Bone marrow (tissue), 2 donors: ENCODE measurements around the gene NAPB.

Source experiments
- DNase-seq, 2 donors: peaks; one replicate each; lab custom pipeline; 2025; lab: John Stamatoyannopoulos, UW

NAPB gene

DNA sequence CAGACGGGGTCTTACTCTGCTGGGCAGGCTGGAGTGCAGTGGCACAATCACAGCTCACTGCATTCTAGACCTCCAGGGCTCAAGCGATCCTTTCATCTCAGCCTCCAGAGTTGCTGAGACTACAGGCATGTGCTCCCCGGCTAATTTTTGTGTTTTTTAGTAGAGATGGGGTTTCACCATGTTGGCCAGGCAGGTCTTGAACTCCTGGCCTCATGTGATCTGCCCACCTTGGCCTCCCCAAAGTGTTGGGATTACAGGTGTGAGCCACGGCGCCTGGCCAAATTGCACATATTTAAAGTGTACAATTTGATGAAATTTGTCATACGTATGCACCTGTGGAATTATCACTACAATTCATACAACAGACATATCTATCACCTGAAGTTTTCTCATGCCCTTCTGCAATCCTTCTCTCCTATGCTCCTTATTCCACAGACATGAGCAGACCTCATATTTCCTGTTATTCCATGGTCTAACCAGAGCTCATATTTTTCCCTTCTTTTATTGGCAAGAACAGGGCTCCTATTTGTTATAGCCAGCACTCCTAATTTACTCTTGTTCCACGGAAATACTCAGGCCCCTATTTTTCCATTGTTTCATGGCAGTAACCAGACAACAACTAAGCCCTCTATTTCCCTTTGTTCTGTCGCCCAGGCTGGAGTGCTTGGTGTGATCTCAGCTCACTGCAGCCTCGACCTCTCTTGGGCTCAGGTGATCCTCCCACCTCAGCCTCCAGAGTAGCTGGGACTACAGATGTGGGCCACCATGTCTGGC is 16.0 kb upstream of the NAPB start:
- no peak for DNase-seq

DNA sequence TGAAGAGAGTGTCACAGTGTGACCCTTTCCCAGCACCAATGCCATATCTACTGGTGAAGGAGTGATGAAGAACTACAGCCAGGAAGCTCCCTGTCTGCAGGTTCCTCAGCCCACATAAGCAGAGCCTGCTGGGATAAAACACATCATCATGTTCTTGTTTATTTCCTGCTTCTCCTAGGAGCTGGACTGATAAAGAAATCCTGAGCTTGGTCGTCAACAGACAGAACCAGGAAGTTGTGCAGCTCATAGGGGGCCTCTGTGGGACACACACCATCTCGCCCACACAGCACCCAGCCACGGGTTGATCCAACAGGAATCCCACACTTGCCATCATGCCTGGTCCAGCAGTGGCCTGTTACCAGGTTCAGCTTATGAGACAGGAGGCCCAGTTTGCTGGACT is 15.4 kb upstream of the NAPB start:
- DNase-seq, result no peak

DNA sequence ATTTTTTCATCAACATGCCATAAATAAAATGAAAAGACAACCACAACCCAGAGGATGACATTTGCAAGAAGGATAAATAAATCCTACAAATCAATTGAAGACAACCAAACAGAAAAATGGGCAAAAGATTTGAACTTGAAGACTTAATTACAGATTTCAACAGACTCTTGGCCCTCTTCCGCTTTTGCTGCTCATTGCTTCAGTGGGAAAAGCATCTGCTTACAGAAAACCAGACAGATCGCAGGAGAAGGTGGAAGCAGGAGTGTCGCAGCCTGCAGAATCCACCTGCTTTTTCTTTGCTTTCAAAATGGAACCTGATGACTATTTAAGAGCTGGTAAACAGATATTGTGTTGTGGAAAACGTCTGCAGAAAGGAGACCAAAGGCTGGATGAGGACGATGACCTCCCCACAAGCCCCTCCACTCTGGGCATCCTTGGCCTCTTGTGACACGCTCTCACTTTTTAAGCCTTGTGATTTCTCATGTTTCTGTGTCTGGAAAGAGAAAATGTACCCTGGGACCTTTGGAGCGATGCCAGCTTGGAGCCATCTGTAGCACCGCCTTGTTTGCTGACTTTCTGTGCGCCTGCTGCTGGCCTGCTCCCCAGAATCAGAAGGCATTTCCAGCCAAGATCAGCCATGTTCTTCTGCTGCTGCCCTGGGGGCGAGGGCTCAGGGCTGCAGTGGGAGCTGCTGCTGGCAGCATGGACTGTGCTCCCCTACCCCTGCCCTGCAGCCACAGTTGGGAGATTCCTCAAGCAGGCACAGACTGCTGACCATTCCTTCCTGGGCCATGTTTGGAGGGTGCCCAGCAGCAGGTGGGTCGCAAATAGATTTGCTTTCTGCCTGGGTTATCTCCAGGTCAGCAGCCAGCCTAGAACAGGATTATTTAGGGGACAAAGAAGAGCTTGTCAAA is 14.6 kb upstream of the NAPB start:
- no peak for DNase-seq

DNA sequence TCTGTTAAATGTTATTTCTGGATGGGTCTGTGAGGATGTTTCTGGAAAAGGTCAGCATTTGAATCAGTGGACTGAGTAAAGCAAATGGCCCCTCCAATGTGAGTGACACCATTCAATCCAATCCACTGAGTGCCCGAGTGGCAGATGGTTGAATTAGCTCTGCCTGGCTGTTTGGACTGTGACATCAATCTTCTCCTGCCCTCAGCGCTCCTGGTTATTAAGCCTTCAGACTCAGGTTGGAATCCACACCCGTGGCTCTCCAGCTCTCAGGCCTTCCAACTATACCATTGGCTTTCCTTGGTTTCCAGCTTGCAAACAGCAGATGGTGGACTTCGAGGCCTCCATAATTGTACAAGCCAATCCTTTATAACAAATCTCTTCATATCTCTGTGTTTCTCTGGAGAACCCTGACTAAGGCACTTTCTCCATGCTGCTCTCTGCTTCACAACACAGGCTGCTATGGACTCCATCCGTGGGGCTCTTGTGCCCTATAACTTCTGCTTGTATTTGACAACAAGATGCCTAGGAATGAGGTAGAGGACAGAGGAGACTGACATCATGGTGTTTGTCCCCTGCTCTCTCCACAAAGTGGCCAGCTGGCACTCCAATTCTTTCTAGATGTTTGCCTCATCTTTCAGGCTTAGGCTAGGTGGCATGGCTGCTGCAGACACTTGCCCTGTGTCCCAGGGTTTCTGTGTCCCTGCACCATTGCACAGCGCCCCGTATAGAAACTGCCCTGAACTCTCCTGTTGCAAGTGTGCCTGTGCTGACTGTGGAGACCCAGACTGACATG is 13.4 kb upstream of the NAPB start:
- no peak for DNase-seq

DNA sequence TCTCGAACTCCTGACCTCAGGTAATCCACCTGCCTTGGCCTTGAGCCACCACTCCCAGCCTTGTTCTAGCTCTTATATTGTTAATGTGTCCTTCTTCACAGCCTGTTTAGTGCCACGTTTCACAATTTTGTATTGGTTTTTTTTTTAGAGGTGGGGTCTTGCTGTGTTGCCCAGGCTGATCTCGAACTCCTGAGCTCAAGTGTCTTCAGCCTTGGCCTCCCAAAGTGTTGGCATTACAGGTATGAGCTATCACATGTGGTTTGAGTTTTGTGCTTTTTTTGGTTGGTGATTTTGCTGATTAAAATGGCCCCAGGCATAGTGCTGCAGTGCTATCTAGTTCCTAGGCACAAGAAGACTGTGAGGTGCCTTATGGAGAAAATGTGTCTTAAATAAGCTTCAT is 12.3 kb upstream of the NAPB start:
- no peak for DNase-seq

DNA sequence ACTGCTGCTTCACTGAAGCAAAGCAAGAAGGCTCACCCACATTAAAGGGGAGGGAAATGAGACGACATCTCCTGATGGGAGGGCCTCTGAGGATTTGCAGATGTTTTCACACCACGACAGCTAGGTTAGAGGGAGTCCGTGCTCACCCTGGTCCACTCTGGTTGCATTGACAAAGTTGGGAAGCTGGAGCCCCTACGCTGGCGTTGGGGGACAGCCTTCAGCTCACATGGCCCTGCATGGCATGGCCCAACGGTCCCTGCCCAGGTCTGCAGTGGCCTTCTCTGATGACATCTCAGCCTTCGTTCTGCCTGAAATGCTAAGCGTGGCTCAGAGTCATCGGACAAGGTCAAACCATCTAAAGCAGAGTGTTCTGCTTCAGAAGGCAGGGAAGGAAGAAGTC is 3.8 kb upstream of the NAPB start:
- no peak for DNase-seq

DNA sequence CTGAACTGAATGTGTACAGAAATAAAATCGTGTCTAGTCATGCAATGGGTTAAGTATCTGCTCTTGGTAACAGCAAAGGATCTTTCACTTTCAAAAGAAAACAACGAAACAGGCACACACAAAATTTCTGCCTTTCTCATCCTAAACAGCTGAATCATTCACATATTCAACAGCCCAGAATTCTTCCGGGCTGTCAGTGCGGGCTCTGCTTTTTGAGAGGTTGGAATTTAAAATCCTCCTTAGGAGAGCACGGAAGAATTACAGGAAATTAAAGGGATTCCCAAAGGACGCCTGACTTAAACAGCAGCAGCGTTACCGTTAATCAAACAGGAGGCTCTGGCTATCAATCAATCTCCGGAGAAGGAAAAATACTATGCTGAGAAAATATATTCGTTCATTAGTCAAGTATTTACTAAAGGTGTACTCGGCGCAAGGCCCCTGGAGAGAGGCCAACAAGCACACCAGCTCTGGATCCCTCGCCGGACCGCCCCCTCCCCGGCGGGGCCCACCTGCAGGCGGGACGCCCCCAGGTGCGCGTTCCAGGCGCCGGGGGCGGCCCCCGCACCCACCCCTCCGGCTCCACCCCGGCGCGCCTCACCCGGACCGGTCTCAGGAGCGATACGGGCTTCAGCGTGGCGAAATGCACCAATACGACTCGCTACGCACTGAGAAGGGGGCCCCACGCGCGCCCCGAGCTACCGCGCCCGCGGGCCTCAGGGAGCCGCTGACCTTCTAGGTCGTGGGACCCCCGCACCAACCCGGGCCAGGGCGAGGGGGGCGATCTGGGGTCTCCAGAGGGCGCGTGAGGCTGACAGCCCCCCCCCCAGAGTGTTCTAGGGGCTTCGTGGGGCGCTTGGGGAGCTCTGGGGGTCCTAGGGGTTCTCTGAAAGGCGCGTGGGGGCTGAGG is 1.0 kb downstream of the NAPB start:
- peak; percentile 10 to 58 for DNase-seq

DNA sequence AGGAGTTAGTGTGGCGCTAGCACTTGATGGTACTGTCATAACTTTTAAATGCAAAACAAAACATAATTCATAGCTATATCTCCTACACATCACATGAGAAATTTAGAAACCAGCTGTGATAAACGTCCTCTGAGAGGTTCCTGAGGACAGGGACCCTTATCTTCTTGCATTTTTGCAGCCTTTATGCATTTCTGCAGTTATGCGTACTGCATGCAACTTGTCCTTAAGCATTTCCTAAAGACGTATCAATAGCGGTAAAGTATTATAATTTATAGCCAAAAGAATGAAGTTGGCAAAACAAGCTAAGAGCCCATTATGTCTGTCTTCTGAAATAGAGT is 1.7 kb downstream of the NAPB start:
- DNase-seq, result no peak

DNA sequence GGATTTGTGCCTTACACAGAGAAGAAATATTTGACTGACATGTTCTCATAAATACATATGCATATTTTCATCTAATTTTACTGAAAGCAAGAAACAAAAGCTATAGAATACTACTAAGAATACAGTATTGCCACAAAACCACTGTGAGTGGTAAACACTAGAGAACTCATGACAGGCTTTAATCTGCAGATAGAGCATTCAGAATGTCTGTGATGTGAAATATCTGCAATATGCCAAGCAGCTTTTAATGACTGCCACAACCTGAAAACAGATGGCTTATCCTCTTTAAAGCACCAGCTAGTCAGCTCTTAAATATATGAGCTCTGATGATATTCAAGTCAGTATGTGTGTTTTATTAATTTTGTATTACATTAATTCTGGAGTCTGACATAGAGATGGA is 3.4 kb downstream of the NAPB start:
- no peak for DNase-seq

DNA sequence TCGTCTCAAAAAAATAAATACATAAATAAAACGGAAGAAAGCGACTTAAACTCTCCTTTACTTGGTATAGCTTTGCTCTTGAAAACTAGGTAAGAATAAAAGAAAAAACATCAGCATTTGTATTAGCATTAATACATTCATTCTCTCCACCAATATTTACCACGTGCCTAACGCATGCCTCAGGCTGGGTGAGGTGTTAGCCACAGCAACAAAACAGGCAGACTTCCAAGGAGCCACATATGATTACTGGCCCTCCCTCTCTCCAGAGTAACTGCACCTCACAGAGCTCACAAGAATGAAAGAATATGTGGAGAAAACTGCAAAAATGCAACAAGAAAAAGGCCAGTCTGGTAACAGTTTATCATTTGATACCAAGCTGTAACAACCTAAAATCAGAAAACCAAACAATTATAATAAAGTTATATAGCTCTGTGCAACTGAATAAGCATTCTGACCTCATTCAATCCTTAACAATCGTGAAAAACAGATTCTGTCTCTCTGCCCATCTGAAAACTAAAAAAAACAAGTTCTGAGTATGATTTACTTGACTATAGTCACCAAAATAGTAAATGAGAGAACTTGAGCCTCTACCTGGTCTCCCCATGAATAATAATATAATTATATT is 5.2 kb downstream of the NAPB start:
- no peak for DNase-seq

DNA sequence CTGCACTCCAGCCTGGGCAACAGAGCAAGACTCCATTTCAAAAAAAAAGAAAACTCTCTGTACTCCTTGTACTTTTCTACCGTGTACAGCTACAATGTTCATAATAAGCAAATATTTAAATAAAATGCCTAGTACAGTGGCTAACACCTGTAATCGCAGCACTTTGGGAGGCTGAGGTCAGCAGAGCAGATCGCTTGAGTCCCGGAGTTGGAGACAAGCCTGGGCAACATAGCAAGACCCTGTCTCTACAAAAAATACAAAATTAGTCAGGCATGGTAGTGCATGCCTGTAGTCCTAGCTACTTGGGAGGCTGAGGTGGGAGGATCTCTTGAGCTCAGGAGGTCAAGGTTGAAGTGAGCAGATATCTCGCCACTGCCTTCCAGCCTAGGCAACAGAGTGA is 5.7 kb downstream of the NAPB start:
- DNase-seq, result no peak

DNA sequence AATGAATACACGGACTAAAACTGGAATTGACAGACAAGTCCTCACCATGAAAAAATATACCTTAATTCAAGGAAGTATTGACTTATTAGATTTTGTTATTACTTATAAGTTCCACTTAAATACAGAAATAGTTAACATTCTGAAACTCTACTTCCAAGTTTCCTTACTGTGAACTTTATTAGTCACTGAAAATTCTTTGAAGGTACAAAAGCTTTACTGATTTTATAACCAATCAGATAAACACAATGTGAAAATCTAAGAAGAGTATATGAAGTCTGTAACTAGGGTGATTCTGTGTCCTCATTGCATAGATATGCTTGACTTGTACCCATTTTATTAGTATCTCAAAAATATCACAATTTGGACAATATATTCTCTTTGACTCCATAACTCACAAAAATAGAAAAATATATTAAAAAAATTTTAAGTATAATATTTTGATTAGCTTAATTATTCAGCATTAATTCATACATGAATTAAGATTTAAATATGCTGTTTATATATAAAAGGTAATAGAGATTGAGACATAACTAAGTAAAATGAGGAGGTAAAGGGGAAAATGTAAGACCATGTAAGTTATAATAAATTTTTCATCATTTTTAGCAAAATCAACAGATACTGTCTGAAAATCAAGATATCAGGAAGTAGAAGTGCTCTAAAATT is 6.6 kb downstream of the NAPB start:
- no peak for DNase-seq

DNA sequence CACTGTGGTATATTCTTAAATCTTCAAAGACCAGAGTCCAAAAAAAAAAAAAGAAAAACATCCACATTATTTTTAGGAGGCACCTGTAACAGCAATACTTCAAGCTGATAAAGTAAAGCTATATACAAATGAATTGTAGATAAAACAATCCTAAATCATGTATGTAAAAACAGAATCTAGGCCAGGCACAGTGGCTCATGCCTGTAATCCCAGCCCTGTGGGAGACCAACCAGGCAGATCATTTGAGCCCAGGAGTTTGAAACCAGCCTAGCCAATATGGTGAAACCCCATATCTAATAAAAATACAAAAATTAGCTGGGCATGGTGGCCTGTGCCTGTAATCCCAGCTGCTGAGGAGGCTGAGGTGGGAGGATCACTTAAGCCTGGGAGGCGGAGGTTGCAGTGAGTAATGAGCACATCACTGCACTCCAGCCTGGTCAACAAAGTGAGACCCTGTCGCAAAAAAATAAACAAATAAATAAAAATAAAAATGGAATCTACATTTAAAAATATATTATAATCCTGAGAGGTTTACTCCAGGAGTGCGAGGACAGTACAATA is 7.3 kb downstream of the NAPB start:
- no peak for DNase-seq

DNA sequence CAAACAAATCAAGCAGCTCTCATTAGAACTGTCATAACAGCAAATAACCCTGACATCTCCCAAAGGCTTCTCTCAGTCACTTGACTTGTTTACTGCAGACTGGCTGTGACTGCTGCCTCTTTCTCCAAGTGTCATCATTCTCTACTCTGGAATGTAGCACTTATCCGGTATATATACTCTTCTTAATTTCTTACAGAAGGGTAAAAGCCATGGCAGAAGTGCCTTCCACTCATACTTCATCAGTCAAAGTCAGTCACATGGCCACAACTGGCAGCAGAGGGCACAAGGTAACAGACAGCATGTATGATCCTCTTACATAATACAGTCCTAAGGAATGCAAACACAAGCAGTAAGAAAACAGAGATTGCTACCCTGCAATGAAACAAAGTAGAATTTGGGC is 9.3 kb downstream of the NAPB start:
- DNase-seq, result no peak

DNA sequence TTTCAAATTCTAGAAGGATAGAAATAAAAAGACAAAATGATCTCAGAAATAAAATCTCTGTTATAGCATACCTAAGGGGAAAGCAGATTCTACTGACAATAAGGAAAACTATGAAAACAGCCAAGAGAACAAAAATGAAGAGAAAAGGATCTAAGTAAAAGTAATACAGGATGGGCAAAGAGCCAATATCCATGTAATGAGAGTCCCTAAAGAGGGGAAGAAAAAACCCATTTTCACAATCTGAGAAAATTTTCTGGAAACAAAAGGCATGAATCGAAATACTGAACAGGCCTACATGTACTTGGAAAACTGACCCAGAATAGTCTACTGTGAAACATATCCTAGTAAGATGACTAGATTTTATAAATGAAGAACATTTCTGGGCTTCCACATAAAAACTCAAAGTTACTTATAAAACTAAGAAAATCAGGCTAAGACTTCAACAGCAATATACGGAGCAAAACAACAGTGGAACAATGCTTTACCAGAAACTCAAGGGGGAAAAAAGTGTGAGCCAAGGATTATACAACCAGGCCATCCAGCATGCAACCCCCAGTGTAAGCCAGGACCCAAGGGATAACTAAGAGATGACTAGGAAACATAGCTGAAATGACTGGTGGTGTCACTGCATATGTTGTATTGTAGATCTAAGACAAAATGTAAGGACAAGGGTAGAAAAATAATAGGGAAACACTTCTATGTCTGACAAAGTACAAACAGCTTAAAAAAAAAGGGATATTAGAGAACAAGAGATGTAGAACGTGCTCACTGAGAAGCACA is 10.2 kb downstream of the NAPB start:
- no peak for DNase-seq

DNA sequence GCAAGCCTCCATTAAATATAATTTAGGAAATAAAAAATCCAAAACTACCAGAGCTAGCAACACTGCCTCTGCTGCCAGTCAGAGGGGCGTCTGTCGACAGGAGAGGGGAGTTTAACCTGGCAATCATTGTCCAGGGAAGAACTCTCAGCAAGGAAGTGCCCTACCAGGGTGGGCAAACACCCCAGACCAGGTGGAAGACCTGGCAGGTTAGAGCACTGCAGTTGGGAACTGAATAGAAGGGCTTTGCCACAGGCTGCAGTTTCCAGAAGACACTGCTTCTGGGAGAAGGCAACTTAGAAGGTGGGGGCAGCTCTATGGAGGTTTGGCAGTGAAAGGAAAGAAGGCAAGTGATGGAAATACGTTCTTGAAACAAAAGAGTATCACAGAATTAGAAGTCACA is 11.5 kb downstream of the NAPB start:
- DNase-seq, result no peak

DNA sequence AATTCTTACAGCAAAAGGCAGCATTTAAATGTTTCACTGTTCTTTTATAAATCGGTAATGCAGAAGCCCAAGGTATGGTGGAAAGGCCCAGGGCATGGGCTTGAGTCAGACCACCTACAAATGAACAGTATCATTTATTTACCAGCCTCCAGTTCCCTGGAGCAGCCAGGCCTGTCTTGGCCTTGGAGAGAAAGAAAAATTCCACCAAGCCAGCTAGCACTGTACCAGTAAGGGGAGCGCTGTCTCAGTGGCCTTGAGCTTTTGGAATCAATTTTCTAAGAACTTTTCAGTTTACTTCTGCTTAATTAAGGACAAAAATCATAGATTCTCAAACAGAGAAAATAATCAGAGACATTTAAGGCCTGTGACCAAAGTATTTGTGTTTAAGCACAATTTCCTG is 12.3 kb downstream of the NAPB start:
- no peak for DNase-seq

DNA sequence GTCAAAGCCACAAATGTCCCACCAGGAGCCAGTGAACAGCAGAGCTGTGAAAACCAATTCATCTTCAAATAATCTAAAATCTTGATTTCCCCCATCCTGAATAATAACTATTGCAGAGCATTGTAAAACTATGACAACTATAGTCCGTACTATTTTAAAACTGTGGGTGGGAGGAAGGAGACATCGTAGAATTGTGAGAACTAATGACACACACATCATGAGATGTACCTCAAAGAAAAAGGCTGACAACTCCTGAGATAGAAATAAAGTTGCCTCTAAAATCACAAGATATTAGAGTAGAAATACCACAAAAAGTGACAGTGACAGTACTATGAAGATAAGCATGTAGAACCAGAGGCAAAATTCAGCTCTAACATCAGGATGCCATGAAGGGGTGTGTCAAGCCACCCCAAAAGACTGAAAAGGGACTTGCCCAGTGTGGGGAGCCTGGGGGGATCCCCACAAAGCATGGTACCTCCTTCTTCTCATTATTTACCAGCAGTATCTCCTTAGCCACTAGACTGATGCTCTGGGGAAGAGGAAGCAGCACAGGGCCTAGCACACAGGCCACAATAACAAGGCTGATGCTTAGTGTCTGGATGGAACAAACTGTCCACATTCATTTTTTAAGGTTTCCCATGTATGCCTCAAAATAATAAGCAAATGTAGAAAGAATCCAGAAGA is 13.4 kb downstream of the NAPB start:
- DNase-seq, result no peak

DNA sequence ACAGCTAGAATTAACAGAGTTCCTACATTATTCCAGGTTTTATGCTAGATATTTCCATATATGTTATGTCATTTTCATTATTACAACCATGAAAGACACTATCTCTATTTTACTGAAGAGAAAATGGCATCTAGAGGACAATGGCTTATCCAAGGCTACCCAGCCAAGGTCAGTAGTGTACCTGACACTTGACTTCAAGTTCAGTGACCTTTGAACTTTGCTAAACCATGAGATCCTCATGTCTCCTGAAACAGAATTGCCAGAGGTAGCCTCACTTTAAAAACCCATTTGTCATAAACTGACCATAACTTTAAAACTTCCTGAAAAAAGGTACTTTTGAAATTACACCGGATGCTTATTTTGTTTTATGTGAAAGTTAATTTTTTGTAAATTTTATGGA is 14.4 kb downstream of the NAPB start:
- DNase-seq, result no peak
